NB4 (cell line): Measurements from ENCODE around the gene LETMD1.

Source experiments
- CTCF ChIP-seq: IDR thresholded peaks from one replicate; pipeline ENCODE4 v1.5.1; 2012; ENCODE audit warnings: low read depth, low read length
- TF ChIP-seq, protein P1 (sequence below): IDR thresholded peaks from 2 replicates; pipeline ENCODE4 v1.6.1; 2011; ENCODE audit warnings: low read depth, low read length

DNA sequence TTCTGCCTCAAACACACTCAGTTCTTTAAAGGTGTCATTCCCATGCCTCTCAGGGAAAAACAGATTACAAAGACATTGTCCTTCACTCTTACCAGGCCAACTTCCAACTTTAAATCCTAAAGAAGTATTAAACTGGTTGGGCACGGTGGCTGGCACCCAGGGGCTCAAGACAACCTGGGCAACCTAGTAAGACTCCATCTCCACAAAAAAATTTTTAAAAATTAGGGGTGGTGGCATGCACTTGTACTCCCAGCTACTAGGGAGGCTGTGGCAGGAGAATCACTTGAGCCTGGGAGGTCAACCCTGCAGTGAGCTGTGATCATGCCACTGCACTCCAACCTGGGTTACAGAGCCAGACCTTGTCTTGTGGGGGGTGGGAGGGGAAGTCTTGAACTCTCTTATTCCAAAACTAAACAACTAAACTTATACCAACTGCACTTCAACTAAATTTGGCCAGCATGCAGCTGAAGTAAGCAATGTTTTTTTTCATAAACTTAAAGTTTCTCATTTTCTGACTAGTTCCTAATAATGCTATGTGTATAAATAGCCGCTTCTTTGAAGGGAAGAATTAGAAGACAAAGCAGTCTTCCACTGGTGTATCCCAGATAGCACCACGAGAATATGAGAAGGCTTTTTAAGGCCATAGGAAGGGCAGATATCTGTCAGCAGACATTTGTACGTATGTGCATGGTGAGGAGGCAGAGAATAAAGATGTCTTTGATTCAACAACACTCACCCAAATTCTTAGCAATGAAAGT is 24.3 kb upstream of the LETMD1 start:
- TF ChIP-seq, protein P1, sequence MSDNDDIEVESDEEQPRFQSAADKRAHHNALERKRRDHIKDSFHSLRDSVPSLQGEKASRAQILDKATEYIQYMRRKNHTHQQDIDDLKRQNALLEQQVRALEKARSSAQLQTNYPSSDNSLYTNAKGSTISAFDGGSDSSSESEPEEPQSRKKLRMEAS: no peak
- no peak for TF ChIP-seq CTCF
